Measurements from ENCODE around the gene GNAT1.

DNA sequence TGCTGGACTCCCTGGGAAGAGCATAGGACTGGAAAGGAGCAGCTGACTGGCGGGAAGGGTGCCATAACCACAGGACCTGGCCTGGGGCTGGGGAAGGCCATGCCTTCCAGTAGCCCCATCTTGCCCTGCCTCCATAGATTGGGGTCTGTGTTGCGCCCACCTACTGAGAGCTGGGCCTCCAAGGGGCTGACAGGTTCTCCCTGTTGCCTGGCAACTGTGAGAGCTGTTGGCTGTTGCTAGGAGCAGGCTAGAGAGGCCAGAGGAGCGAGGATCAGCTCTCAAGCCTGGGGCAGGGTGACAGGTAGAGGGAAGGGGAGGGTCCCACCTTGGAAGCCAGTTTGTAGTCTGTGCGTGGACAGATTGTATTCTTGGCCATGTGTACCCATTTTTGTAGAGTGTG is 41.8 kb downstream of the GNAT1 start:
- TF ChIP-seq, protein P1, sequence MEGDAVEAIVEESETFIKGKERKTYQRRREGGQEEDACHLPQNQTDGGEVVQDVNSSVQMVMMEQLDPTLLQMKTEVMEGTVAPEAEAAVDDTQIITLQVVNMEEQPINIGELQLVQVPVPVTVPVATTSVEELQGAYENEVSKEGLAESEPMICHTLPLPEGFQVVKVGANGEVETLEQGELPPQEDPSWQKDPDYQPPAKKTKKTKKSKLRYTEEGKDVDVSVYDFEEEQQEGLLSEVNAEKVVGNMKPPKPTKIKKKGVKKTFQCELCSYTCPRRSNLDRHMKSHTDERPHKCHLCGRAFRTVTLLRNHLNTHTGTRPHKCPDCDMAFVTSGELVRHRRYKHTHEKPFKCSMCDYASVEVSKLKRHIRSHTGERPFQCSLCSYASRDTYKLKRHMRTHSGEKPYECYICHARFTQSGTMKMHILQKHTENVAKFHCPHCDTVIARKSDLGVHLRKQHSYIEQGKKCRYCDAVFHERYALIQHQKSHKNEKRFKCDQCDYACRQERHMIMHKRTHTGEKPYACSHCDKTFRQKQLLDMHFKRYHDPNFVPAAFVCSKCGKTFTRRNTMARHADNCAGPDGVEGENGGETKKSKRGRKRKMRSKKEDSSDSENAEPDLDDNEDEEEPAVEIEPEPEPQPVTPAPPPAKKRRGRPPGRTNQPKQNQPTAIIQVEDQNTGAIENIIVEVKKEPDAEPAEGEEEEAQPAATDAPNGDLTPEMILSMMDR (IDR thresholded peaks at IDR 0.05) = no peak
- TF ChIP-seq ZFX (IDR thresholded peaks at IDR 0.05; ENCODE audit: borderline replicate concordance) = no peak

Data from 22Rv1 (cell line).